Calu3 (cell line): Measurements from ENCODE around the gene ENC1. TPM values are rescaled to one million over a fixed set of nuclear protein-coding genes. Genes with fewer than 3 reads are reported as not detected.

Experiments
- BruUV-seq: library from RNA; stranded (reverse); fragments of 400-500 nt; replicated peaks from 2 replicates; lab custom pipeline; 2021; lab: Mats Ljungman, UMichigan
- CTCF ChIA-PET: fragments of 300-600 bp; sonication (Branson Sonifier 250); formaldehyde crosslinking; loops from one replicate; lab custom pipeline; 2022; ENCODE audit warnings: antibody characterized with exemption; lab: Charles Lee
- DNase-seq: peaks from one replicate; pipeline ENCODE4 v3.0.0; 2022
- H3K27ac Mint-ChIP-seq: one replicate; pipeline ENCODE4 v1.8.0; 2022; ENCODE audit warnings: mixed read lengths; ENCODE audit not compliant: unreplicated experiment
- H3K27me3 Mint-ChIP-seq: one replicate; pipeline ENCODE4 v1.8.0; 2022; ENCODE audit warnings: mixed read lengths; ENCODE audit not compliant: unreplicated experiment
- H3K36me3 Mint-ChIP-seq: one replicate; pipeline ENCODE4 v1.8.0; 2022; ENCODE audit warnings: mild to moderate bottlenecking, moderate library complexity, mixed read lengths; ENCODE audit not compliant: insufficient read depth, unreplicated experiment
- H3K4me1 Mint-ChIP-seq: one replicate; pipeline ENCODE4 v1.8.0; 2022; ENCODE audit warnings: mild to moderate bottlenecking, low read depth, mixed read lengths; ENCODE audit not compliant: unreplicated experiment
- H3K4me3 Mint-ChIP-seq: one replicate; pipeline ENCODE4 v1.8.0; 2022; ENCODE audit warnings: mild to moderate bottlenecking, low read depth, moderate library complexity, mixed read lengths; ENCODE audit not compliant: unreplicated experiment
- H3K9me3 Mint-ChIP-seq: one replicate; pipeline ENCODE4 v1.8.0; 2022; ENCODE audit warnings: low read depth, mixed read lengths; ENCODE audit not compliant: unreplicated experiment
- intact Hi-C: fragments of 100-400 bp; cut with micrococcal nuclease; formaldehyde crosslinking; loops from one replicate; pipeline ENCODE4 v1.10.0; 2022; ENCODE audit not compliant: unreplicated experiment
- total RNA-seq: library from RNA; stranded (reverse); gene quantifications from 2 replicates; pipeline ENCODE4 v1.2.3, GENCODE V29; 2022
- TF ChIP-seq, protein P1 (sequence below): fragments of 200-600 bp; IDR thresholded peaks from one replicate; pipeline ENCODE4 v1.8.0; 2022; ENCODE audit warnings: antibody characterized with exemption; ENCODE audit not compliant: unreplicated experiment

The ENC1 gene
- total RNA-seq, 1 experiment from 2014 or later: 91.6 TPM

- TF ChIP-seq, protein P1, sequence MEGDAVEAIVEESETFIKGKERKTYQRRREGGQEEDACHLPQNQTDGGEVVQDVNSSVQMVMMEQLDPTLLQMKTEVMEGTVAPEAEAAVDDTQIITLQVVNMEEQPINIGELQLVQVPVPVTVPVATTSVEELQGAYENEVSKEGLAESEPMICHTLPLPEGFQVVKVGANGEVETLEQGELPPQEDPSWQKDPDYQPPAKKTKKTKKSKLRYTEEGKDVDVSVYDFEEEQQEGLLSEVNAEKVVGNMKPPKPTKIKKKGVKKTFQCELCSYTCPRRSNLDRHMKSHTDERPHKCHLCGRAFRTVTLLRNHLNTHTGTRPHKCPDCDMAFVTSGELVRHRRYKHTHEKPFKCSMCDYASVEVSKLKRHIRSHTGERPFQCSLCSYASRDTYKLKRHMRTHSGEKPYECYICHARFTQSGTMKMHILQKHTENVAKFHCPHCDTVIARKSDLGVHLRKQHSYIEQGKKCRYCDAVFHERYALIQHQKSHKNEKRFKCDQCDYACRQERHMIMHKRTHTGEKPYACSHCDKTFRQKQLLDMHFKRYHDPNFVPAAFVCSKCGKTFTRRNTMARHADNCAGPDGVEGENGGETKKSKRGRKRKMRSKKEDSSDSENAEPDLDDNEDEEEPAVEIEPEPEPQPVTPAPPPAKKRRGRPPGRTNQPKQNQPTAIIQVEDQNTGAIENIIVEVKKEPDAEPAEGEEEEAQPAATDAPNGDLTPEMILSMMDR: no peak
- no peak overlapping the region for H3K27ac Mint-ChIP-seq
- no peak for DNase-seq
- BruUV-seq: no TSS peak
- H3K36me3 Mint-ChIP-seq: no peaks in the 10 kb centered on the region
- H3K4me3 Mint-ChIP-seq: no peak overlapping the region
- no peaks in the 10 kb centered on the region for H3K4me1 Mint-ChIP-seq
- peaks cover 12% of the 10 kb centered on the region for H3K27me3 Mint-ChIP-seq
- intact Hi-C loops: no loop called here
- no peaks in the 10 kb centered on the region for H3K9me3 Mint-ChIP-seq
- CTCF ChIA-PET: interaction anchor here (0.7 kb wide), 2 partner anchors 15 to 162 kb away, joined by 3 to 5 read pairs; no protein-coding TSS in a partner anchor
These were observed 20.3 kb upstream of the ENC1 start for GRCh38 chr5:74660873-74661272.

DNA sequence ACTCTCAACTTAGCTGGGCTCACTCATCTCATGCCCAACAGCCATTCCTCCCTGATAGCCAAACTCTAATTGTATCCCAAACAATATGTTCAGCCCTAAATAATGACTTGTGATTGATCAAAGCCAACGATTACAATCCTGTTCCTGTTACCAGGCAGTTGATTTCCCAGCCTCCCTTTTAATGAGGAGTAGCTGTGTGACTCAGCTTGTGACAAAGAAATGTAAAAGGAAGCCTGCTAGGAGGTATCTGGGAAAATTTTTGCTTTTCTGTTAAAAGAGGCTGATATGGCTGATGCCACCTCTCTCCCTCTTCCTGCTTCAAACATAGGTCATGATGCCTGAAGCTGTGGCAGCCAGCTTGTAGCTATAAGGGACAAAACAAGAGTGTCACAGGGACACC is 19.6 kb upstream of the ENC1 start:
- no TSS peak for BruUV-seq
- no peak overlapping the region for H3K4me3 Mint-ChIP-seq
- DNase-seq: no peak
- intact Hi-C loops: no loop called here
- CTCF ChIA-PET: no interaction called here
- peaks cover 12% of the 10 kb centered on the region for H3K27me3 Mint-ChIP-seq
- TF ChIP-seq, protein P1: no peak
- no peaks in the 10 kb centered on the region for H3K4me1 Mint-ChIP-seq
- no peak overlapping the region for H3K27ac Mint-ChIP-seq
- no peaks in the 10 kb centered on the region for H3K9me3 Mint-ChIP-seq
- no peaks in the 10 kb centered on the region for H3K36me3 Mint-ChIP-seq

- intact Hi-C loops: no loop called here
- no TSS peak for BruUV-seq
- no peak for DNase-seq
- H3K36me3 Mint-ChIP-seq: no peaks in the 10 kb centered on the region
- peaks cover 12% of the 10 kb centered on the region for H3K27me3 Mint-ChIP-seq
- CTCF ChIA-PET: no interaction called here
- H3K4me3 Mint-ChIP-seq: no peak overlapping the region
- TF ChIP-seq, protein P1: no peak
- H3K4me1 Mint-ChIP-seq: no peaks in the 10 kb centered on the region
- H3K9me3 Mint-ChIP-seq: no peaks in the 10 kb centered on the region
- H3K27ac Mint-ChIP-seq: no peak overlapping the region
These were observed 18.6 kb upstream of the ENC1 start for GRCh38 chr5:74659172-74659571.

DNA sequence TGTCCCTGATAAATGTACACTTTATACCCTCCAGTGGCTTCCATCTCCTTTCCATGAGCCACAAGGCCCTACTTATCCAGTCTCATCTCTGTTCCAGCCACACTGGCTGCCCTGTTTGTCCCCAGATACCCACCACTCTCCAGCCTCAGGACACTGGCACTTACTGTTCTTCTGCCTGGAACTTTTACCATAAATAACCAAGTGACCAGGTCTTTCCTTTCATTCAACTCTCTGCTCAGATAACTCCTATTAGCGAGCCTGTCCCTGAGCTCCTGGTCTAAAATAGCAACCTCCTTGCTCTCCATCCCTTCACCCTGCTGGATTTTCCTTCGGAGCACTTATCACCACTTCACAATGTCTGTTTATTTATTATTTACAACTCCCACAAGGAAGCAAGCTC is 16.6 kb upstream of the ENC1 start:
- intact Hi-C loops: no loop called here
- Mint-ChIP-seq H3K27me3 (peaks cover 12% of the 10 kb centered on the region), H3K4me1 (no peaks in the 10 kb centered on the region), H3K36me3 (no peaks in the 10 kb centered on the region), H3K27ac (no peak overlapping the region), H3K9me3 (no peaks in the 10 kb centered on the region), H3K4me3 (no peak overlapping the region)
- TF ChIP-seq, protein P1: no peak
- CTCF ChIA-PET: no interaction called here
- DNase-seq: no peak
- no TSS peak for BruUV-seq
